Panc1 (cell line): Measurements from ENCODE around the gene CHIC2. TPM values are rescaled to one million over a fixed set of nuclear protein-coding genes. Genes with fewer than 3 reads are reported as not detected.

Experiments used
- ATAC-seq: fragments of 200-7000 bp; cut with Tn5 transposase; 2 replicates; pipeline ENCODE4 v1.9.1; 2020; ENCODE audit warnings: mild to moderate bottlenecking, moderate library complexity
- BruUV-seq: library from RNA; stranded (reverse); fragments of 400-500 nt; replicated peaks from 2 replicates; lab custom pipeline; 2021; lab: Mats Ljungman, UMichigan
- CTCF ChIA-PET: fragments of 300-600 bp; sonication (Branson Sonifier 250); formaldehyde crosslinking; loops from one replicate; lab custom pipeline; 2022; ENCODE audit warnings: antibody characterized with exemption; lab: Charles Lee
- POLR2A ChIA-PET: fragments of 300-600 bp; sonication (Branson Sonifier 250); formaldehyde crosslinking; loops from one replicate; lab custom pipeline; 2022; ENCODE audit warnings: antibody characterized with exemption; lab: Charles Lee
- DNase-seq: peaks from one replicate; pipeline ENCODE4 v3.0.0-alpha.2; 2010; ENCODE audit warnings: low read depth, low spot score
- H3K27ac ChIP-seq: 2 replicates; pipeline ENCODE4 v1.5.1; 2011; ENCODE audit warnings: mild to moderate bottlenecking, low read length, inconsistent platforms
- H3K27me3 ChIP-seq: fragments of 200-500 bp; sonication (Bioruptor generic); 2 replicates; pipeline ENCODE4 v1.6.0; 2014; ENCODE audit warnings: low read length, inconsistent platforms; ENCODE audit not compliant: control insufficient read depth, insufficient read depth
- H3K36me3 ChIP-seq: fragments of 200-500 bp; sonication (Bioruptor generic); 2 replicates; pipeline ENCODE4 v1.5.1; 2014; ENCODE audit warnings: inconsistent platforms, mild to moderate bottlenecking, low read length, moderate library complexity; ENCODE audit not compliant: control insufficient read depth, insufficient read depth
- H3K4me1 ChIP-seq: 2 replicates; pipeline ENCODE4 v1.5.1; 2011; ENCODE audit warnings: inconsistent platforms, mild to moderate bottlenecking, low read length, moderate library complexity; ENCODE audit not compliant: control insufficient read depth, insufficient read depth
- H3K4me3 ChIP-seq, 2 experiments: 2 replicates each; pipeline ENCODE4 v1.5.1; 2011 to 2012; ENCODE audit warnings: low read depth in 2 of 2, low read length in 2 of 2, mild to moderate bottlenecking in 2 of 2, inconsistent platforms in 1 of 2, moderate library complexity in 1 of 2
- H3K9me3 ChIP-seq: fragments of 200-500 bp; sonication (Bioruptor generic); 2 replicates; pipeline ENCODE4 v1.5.1; 2014; ENCODE audit warnings: low read depth, mild to moderate bottlenecking, inconsistent platforms, low read length, moderate library complexity; ENCODE audit not compliant: control insufficient read depth, insufficient read depth
- CTCF ChIP-seq: fragments of 450-650 bp; IDR thresholded peaks from 2 replicates; pipeline ENCODE4 v1.5.1; 2017; ENCODE audit warnings: mild to moderate bottlenecking
- POLR2AphosphoS5 ChIP-seq: IDR thresholded peaks from 2 replicates; pipeline ENCODE4 v1.6.1; 2012; ENCODE audit warnings: mild to moderate bottlenecking, low read depth, low read length, moderate library complexity
- REST ChIP-seq, 2 experiments: IDR thresholded peaks; 2 replicates each; pipeline ENCODE4 v1.6.1; 2011 to 2012; ENCODE audit warnings: low read depth in 2 of 2, control low read depth in 1 of 2, low read length in 1 of 2, mild to moderate bottlenecking in 1 of 2, moderate library complexity in 1 of 2; ENCODE audit not compliant: insufficient read depth in 1 of 2
- SIN3A ChIP-seq: IDR thresholded peaks from 2 replicates; pipeline ENCODE4 v1.6.1; 2012; ENCODE audit warnings: low read depth, mild to moderate bottlenecking, low read length, moderate library complexity, borderline replicate concordance; ENCODE audit not compliant: insufficient read depth
- TCF7L2 ChIP-seq: IDR thresholded peaks from 2 replicates; pipeline ENCODE4 v1.6.1; 2011; ENCODE audit warnings: mild to moderate bottlenecking, low read depth, low read length, inconsistent platforms
- in situ Hi-C: cut with HindIII; loops from 2 replicates; pipeline ENCODE4 v1.10.0; 2016; ENCODE audit warnings: low sequenced_read_pairs, low pct_unique_long_range_greater_than_20kb
- intact Hi-C: fragments of 100-400 bp; cut with micrococcal nuclease; formaldehyde crosslinking; loops from one replicate; pipeline ENCODE4 v1.10.0; 2022; ENCODE audit not compliant: unreplicated experiment
- total RNA-seq: library from RNA; stranded (reverse); gene quantifications from one replicate; pipeline ENCODE4 v1.2.1, GENCODE V29; 2021; ENCODE audit not compliant: unreplicated experiment

CHIC2 gene
- total RNA-seq, 1 experiment from 2014 or later = 10.3 TPM

GRCh38 chr4:54027311-54027710 lies 37.1 kb downstream of the CHIC2 start:
- Histone ChIP-seq H3K9me3 (no peaks in the 10 kb centered on the region), H3K27ac (no peak overlapping the region), H3K36me3 (no peaks in the 10 kb centered on the region), H3K4me1 (no peaks in the 10 kb centered on the region), H3K27me3 (no peaks in the 10 kb centered on the region), H3K4me3 (no peak overlapping the region)
- in situ Hi-C loops = no loop called here
- BruUV-seq = no TSS peak
- intact Hi-C loops = no loop called here
- TF ChIP-seq SIN3A (no peak), TCF7L2 (no peak), REST (IDR thresholded peaks at IDR 0.05; ENCODE audit: insufficient read depth in 1 of 2, low read depth in 2 of 2, low read length in 1 of 2) (no peak), POLR2AphosphoS5 (no peak), CTCF (no peak)
- no peak for DNase-seq
- POLR2A ChIA-PET = no interaction called here
- no peak for ATAC-seq
- CTCF ChIA-PET = no interaction called here

- ATAC-seq = no peak
- in situ Hi-C loops = no loop called here
- no TSS peak for BruUV-seq
Observed at GRCh38 chr4:54025582-54025981, 38.8 kb downstream of the CHIC2 start.

More at GRCh38 chr4:54025582-54025981, 38.8 kb downstream of the CHIC2 start:
- Histone ChIP-seq H3K27ac (no peak overlapping the region), H3K27me3 (no peaks in the 10 kb centered on the region), H3K36me3 (no peaks in the 10 kb centered on the region), H3K4me3 (no peak overlapping the region), H3K9me3 (no peaks in the 10 kb centered on the region), H3K4me1 (no peaks in the 10 kb centered on the region)
- POLR2A ChIA-PET = no interaction called here
- CTCF ChIA-PET = no interaction called here
- intact Hi-C loops = no loop called here
- TF ChIP-seq TCF7L2 = no peak
- no peak for TF ChIP-seq REST (IDR thresholded peaks at IDR 0.05; ENCODE audit: insufficient read depth in 1 of 2, low read depth in 2 of 2, low read length in 1 of 2)
- no peak for TF ChIP-seq CTCF
- no peak for TF ChIP-seq POLR2AphosphoS5
- TF ChIP-seq SIN3A = no peak
- no peak for DNase-seq
